Prostate gland (tissue), 2 donors: ENCODE measurements around the gene POSTN. TPM values are rescaled to one million over a fixed set of nuclear protein-coding genes. Genes with fewer than 3 reads are reported as not detected.
"Not testable (repeated sequence)": the region's sequence is repeated elsewhere in the genome, so short reads cannot be mapped to it uniquely, and the experiment has no call there.

Source experiments
- DNase-seq: peaks from one replicate; pipeline ENCODE4 v3.0.0-alpha.2; 2019; ENCODE audit warnings: low spot score
- H3K27ac ChIP-seq, 2 donors: fragments of 200-600 bp; sonication (generic); 2 replicates each; pipeline ENCODE4 v1.5.1; 2017 to 2019
- H3K27me3 ChIP-seq: fragments of 200-600 bp; sonication (generic); replicated peaks from 2 replicates; pipeline ENCODE4 v1.5.1; 2019; ENCODE audit not compliant: insufficient read depth
- H3K36me3 ChIP-seq, 2 donors: fragments of 200-600 bp; sonication (generic); 1 replicate in 1 of 2; 2 replicates in 1 of 2; pipeline versions ENCODE4 v1.5.1 to v1.8.1; 2017 to 2019
- H3K4me1 ChIP-seq: fragments of 200-600 bp; sonication (generic); replicated peaks from 2 replicates; pipeline ENCODE4 v1.5.1; 2019
- H3K4me3 ChIP-seq, 2 donors: fragments of 200-600 bp; sonication (generic); 2 replicates each; pipeline ENCODE4 v1.5.1; 2017 to 2019
- H3K9me3 ChIP-seq: fragments of 200-600 bp; sonication (generic); 2 replicates; pipeline ENCODE4 v1.5.1; 2017
- POLR2A ChIP-seq: fragments of 450-650 bp; IDR thresholded peaks from one replicate; pipeline ENCODE4 v1.6.1; 2016; ENCODE audit warnings: antibody characterized with exemption, mild to moderate bottlenecking
- POLR2AphosphoS5 ChIP-seq: sonication (generic); formaldehyde crosslinking; IDR thresholded peaks from one replicate; pipeline ENCODE4 v1.6.1; 2017; ENCODE audit warnings: antibody characterized with exemption
- WGBS: methylation state at CpG from one replicate; pipeline ENCODE4 v1.1.5; 2018; 5-methylcytosine and 5-hydroxymethylcytosine counted together
- intact Hi-C: fragments of 100-400 bp; cut with DNase I; formaldehyde crosslinking; loops from one replicate; pipeline ENCODE4 v1.14.2; 2022
- total RNA-seq, 2 donors: library from RNA; depleted of rRNA; stranded (reverse); fragments of >200 nt; gene quantifications; one replicate each; pipeline ENCODE4 v1.1.0, GENCODE V29; 2016
- TF ChIP-seq, protein P1 (sequence below), 4 experiments: fragments of 200-600 bp in 2 of 4; fragments of 450-650 bp in 2 of 4; sonication (generic) in 2 of 4; IDR thresholded peaks; 1 replicate in 3 of 4; 2 replicates in 1 of 4; pipeline ENCODE4 v1.5.1; 2016 to 2019; ENCODE audit warnings: antibody characterized with exemption in 4 of 4, mild to moderate bottlenecking in 2 of 4, moderate library complexity in 2 of 4

Gene POSTN
- total RNA-seq, 2 donors from 2014 or later, result 8.5 to 28.3 TPM

DNA sequence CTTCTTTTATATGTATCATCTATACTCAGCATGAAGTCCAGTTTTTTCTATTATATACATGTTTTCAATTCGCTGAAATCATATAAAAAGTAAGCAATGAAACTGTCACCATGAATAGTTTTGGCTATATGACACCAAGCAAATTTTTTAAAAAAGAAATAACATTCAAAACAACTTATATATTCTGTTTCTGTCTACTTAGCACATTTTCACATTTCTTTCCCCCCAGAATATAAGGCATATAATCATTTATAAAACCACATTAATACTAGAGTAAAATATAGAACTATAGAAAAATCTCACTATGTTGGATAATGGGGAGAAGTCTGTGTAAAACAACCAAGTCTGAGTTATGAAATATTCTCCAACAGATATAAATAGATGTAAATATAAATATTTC, 33.1 kb downstream of the POSTN start:
- Histone ChIP-seq H3K4me1 (no peaks in the 10 kb centered on the region), H3K9me3 (no peaks in the 10 kb centered on the region), H3K27ac (no peak overlapping the region), H3K36me3 (no peaks in the 10 kb centered on the region), H3K27me3 (no peaks in the 10 kb centered on the region), H3K4me3 (no peak overlapping the region)
- intact Hi-C loops, result no loop called here
- TF ChIP-seq, protein P1, sequence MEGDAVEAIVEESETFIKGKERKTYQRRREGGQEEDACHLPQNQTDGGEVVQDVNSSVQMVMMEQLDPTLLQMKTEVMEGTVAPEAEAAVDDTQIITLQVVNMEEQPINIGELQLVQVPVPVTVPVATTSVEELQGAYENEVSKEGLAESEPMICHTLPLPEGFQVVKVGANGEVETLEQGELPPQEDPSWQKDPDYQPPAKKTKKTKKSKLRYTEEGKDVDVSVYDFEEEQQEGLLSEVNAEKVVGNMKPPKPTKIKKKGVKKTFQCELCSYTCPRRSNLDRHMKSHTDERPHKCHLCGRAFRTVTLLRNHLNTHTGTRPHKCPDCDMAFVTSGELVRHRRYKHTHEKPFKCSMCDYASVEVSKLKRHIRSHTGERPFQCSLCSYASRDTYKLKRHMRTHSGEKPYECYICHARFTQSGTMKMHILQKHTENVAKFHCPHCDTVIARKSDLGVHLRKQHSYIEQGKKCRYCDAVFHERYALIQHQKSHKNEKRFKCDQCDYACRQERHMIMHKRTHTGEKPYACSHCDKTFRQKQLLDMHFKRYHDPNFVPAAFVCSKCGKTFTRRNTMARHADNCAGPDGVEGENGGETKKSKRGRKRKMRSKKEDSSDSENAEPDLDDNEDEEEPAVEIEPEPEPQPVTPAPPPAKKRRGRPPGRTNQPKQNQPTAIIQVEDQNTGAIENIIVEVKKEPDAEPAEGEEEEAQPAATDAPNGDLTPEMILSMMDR (IDR thresholded peaks at IDR 0.05), result no peak
- TF ChIP-seq POLR2AphosphoS5, result no peak
- no peak for TF ChIP-seq POLR2A
- DNase-seq, result no peak
- 84% methylated on average over 1 of the region's 1 CpG for WGBS

DNA sequence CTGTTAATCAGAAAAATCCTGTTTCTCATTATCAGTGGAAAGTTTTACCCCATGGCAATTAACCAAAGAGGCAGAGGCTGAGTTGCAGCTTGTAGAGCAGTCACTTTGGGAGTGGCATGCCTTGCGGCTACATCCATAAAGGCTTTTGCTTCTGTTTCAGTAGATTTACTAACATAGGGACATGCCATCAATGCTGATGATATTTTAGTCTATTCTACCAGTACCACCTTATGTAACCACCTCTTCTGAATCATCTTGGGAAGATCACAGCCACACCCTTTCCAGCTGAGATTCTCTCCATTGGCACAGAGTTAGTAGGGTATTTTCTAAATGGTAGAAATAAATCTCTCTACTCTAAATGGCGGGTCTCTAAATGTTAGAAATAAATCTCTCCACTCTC, 37.5 kb downstream of the POSTN start:
- no peaks in the 10 kb centered on the region for H3K9me3 ChIP-seq
- intact Hi-C loops, result no loop called here
- no peak for TF ChIP-seq POLR2AphosphoS5
- TF ChIP-seq POLR2A, result no peak
- TF ChIP-seq, protein P1 (IDR thresholded peaks at IDR 0.05), result no peak
- H3K27ac ChIP-seq, result no peak overlapping the region
- 80% methylated on average over 2 of the region's 2 CpGs for WGBS
- no peaks in the 10 kb centered on the region for H3K27me3 ChIP-seq
- no peaks in the 10 kb centered on the region for H3K36me3 ChIP-seq
- no peak for DNase-seq
- H3K4me1 ChIP-seq, result no peaks in the 10 kb centered on the region
- no peak overlapping the region for H3K4me3 ChIP-seq

DNA sequence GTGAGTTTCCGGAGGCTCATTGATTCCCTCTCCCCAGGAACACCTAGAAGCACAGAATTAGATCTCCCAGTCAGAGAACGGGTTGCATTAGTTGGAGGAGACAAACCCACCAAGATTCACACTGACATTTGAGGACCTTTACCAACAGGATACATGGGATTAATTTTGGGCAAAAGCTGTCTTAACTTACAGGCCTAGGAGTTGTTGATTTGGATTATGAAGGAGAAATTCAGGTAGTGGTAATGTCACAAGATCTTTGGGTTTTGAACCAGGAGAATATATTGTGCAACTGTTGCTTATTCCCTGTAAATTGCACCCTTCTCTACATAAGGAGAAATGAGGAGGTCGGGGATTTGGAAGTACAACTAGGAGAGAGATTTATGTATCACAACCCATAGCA, 38.0 kb downstream of the POSTN start:
- Histone ChIP-seq H3K9me3 (no peaks in the 10 kb centered on the region), H3K36me3 (no peaks in the 10 kb centered on the region), H3K27me3 (no peaks in the 10 kb centered on the region), H3K4me1 (no peaks in the 10 kb centered on the region), H3K4me3 (no peak overlapping the region), H3K27ac (no peak overlapping the region)
- intact Hi-C loops, result no loop called here
- 89% methylated on average over 3 of the region's 3 CpGs for WGBS
- no peak for DNase-seq
- TF ChIP-seq, protein P1 (IDR thresholded peaks at IDR 0.05), result no peak
- TF ChIP-seq POLR2AphosphoS5 (no peak), POLR2A (no peak)

DNA sequence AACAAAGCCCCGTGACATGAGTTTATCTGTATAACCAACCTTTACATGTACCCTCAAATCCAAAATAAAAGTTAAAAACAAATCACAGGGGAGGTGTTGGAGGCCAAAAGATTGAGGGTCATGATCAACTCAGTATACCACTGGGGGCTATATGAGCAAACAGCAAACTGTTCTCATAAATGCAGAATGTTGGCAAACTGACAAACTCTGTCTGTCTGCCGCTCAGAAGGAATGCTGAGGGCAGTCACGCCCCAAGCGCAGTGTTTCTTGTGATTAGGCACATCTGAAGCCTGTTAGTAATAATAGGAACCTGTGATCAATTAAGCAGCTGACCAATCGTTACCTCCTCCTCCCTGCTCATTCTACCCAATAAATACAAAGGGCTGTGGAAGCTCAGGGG, 39.8 kb downstream of the POSTN start:
- WGBS, result 83% methylated on average over 5 of the region's 5 CpGs
- H3K27ac ChIP-seq, H3K9me3 ChIP-seq, H3K4me3 ChIP-seq, DNase-seq, intact Hi-C loops, H3K36me3 ChIP-seq, H3K4me1 ChIP-seq, H3K27me3 ChIP-seq: not testable (repeated sequence)

DNA sequence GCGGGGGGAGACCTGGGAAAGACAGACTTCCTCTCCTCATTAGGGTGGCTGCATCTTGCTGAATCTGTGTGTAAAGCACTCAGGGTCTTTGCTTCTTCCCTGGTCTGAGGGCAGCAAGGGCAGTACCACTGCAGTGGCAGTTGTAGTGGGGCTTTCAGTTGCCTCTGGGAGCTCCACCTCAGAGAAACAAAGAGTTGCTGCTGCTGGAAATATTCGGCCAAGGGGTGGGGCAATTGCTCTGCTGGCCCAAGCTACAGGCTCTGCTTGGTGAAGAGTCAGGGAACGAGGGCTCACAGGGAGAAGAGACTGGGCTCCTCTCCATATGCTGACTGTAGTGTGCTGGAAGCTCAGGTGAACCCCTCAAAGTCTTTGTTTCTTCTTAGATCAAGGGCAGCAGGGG, 52.5 kb downstream of the POSTN start:
- Histone ChIP-seq H3K4me3 (no peak overlapping the region), H3K4me1 (no peaks in the 10 kb centered on the region), H3K36me3 (no peaks in the 10 kb centered on the region), H3K9me3 (no peaks in the 10 kb centered on the region), H3K27ac (no peak overlapping the region), H3K27me3 (no peaks in the 10 kb centered on the region)
- WGBS, result 58% methylated on average over 3 of the region's 3 CpGs
- intact Hi-C loops, result no loop called here
- DNase-seq, result no peak
- TF ChIP-seq POLR2AphosphoS5, result no peak
- no peak for TF ChIP-seq POLR2A
- TF ChIP-seq, protein P1 (IDR thresholded peaks at IDR 0.05), result no peak
